Glomerular visceral epithelial cell (primary cell): ENCODE measurements around the gene METTL2B.

Experiments
- DNase-seq: peaks from one replicate; pipeline ENCODE4 v3.0.0-alpha.2; 2016; ENCODE audit errors: extremely low spot score

The METTL2B gene

GRCh38 chr7:128476402-128477335 is at the start of gene METTL2B:
TSS of gene METTL2B (plus strand) at chr7:128476748. CDS start at chr7:128476766, 18 bp downstream.
- DNase-seq = peak; percentile 93

- peak; percentile 52 for DNase-seq
Observed at GRCh38 chr7:128427289-128427891, 49.2 kb upstream of the METTL2B start.

- no peak for DNase-seq
Observed at GRCh38 chr7:128430207-128430606, 46.3 kb upstream of the METTL2B start.

GRCh38 chr7:128431221-128431620 is 45.3 kb upstream of the METTL2B start:
- no peak for DNase-seq

- no peak for DNase-seq
Observed at GRCh38 chr7:128431754-128432153, 44.8 kb upstream of the METTL2B start.

- no peak for DNase-seq
Observed at GRCh38 chr7:128434413-128435326, 41.9 kb upstream of the METTL2B start.

GRCh38 chr7:128435327-128435686 is 41.2 kb upstream of the METTL2B start:
- no peak for DNase-seq

- DNase-seq = no peak
Observed at GRCh38 chr7:128437426-128438332, 38.9 kb upstream of the METTL2B start.

GRCh38 chr7:128442356-128442755 is 34.2 kb upstream of the METTL2B start:
- no peak for DNase-seq

- no peak for DNase-seq
Observed at GRCh38 chr7:128443831-128444600, 32.5 kb upstream of the METTL2B start.

- DNase-seq = no peak
Observed at GRCh38 chr7:128446306-128446705, 30.2 kb upstream of the METTL2B start.

GRCh38 chr7:128447941-128448564 is 28.5 kb upstream of the METTL2B start:
- no peak for DNase-seq

- DNase-seq = no peak
Observed at GRCh38 chr7:128448751-128449302, 27.7 kb upstream of the METTL2B start.

GRCh38 chr7:128450409-128450808 is 26.1 kb upstream of the METTL2B start:
- DNase-seq = no peak

GRCh38 chr7:128450913-128451312 is 25.6 kb upstream of the METTL2B start:
- DNase-seq = no peak

GRCh38 chr7:128452552-128452951 is 24.0 kb upstream of the METTL2B start:
- no peak for DNase-seq

GRCh38 chr7:128453836-128454804 is 22.4 kb upstream of the METTL2B start:
- no peak for DNase-seq

- DNase-seq = no peak
Observed at GRCh38 chr7:128454808-128455542, 21.6 kb upstream of the METTL2B start.
